GM23248 (cell line): ENCODE measurements around the gene CFC1B. TPM values are rescaled to one million over a fixed set of nuclear protein-coding genes. Genes with fewer than 3 reads are reported as not detected.
"Not testable (repeated sequence)": the region's sequence is repeated elsewhere in the genome, so short reads cannot be mapped to it uniquely, and the experiment has no call there.

ENCODE experiments used
- DNase-seq: peaks from one replicate; pipeline ENCODE4 v3.0.0-alpha.2; 2015
- H2AFZ ChIP-seq: fragments of 200-600 bp; sonication (generic); 2 replicates; pipeline ENCODE4 v1.6.1; 2016; ENCODE audit warnings: antibody characterized with exemption
- H3F3A ChIP-seq: fragments of 200-600 bp; sonication (generic); 2 replicates; pipeline ENCODE4 v1.6.1; 2016; ENCODE audit warnings: mild to moderate bottlenecking, antibody characterized with exemption, mixed run types; ENCODE audit not compliant: insufficient read depth
- H3K27ac ChIP-seq: fragments of 200-600 bp; sonication (generic); 2 replicates; pipeline ENCODE4 v1.5.1; 2016; ENCODE audit warnings: mild to moderate bottlenecking
- H3K27me3 ChIP-seq: fragments of 200-600 bp; sonication (generic); replicated peaks from 2 replicates; pipeline ENCODE4 v1.6.1; 2016; ENCODE audit warnings: mild to moderate bottlenecking; ENCODE audit not compliant: insufficient read depth
- H3K36me3 ChIP-seq: fragments of 200-600 bp; sonication (generic); 2 replicates; pipeline ENCODE4 v1.6.1; 2016; ENCODE audit warnings: low read depth, mild to moderate bottlenecking
- H3K4me1 ChIP-seq: fragments of 200-600 bp; sonication (generic); 2 replicates; pipeline ENCODE4 v1.6.1; 2016; ENCODE audit warnings: mild to moderate bottlenecking; ENCODE audit not compliant: insufficient read depth
- H3K4me2 ChIP-seq: fragments of 200-600 bp; sonication (generic); one replicate; pipeline ENCODE4 v1.6.1; 2016; ENCODE audit warnings: mild to moderate bottlenecking; ENCODE audit not compliant: unreplicated experiment
- H3K4me3 ChIP-seq: fragments of 200-600 bp; sonication (generic); 2 replicates; pipeline ENCODE4 v1.5.1; 2016; ENCODE audit warnings: mild to moderate bottlenecking
- H3K79me2 ChIP-seq: fragments of 200-600 bp; sonication (generic); 2 replicates; pipeline ENCODE4 v1.6.1; 2016; ENCODE audit warnings: mild to moderate bottlenecking; ENCODE audit not compliant: insufficient read depth
- H3K9ac ChIP-seq: fragments of 200-600 bp; sonication (generic); 2 replicates; pipeline ENCODE4 v1.6.1; 2016; ENCODE audit warnings: mild to moderate bottlenecking
- H3K9me2 ChIP-seq: fragments of 200-600 bp; sonication (generic); 2 replicates; pipeline ENCODE4 v1.6.1; 2016; ENCODE audit warnings: mixed run types, mild to moderate bottlenecking, moderate library complexity; ENCODE audit not compliant: insufficient read depth
- H3K9me3 ChIP-seq: fragments of 200-600 bp; sonication (generic); one replicate; pipeline ENCODE4 v1.6.1; 2017; ENCODE audit warnings: low read depth
- H4K20me1 ChIP-seq: fragments of 200-600 bp; sonication (generic); 2 replicates; pipeline ENCODE4 v1.6.0; 2016; ENCODE audit not compliant: insufficient read depth
- WGBS, 2 experiments: methylation state at CpG; one replicate each; pipeline ENCODE4 v1.1.6; 2015 to 2017; ENCODE audit warnings: low lambda C conversion rate in 2 of 2, low coverage in 1 of 2; ENCODE audit errors: missing lambda C conversion rate in 2 of 2; 5-methylcytosine and 5-hydroxymethylcytosine counted together
- in situ Hi-C: fragments of 300-500 bp; cut with MboI; formaldehyde crosslinking; loops from 2 replicates; pipeline ENCODE4 v1.15.0; 2020
- polyA plus RNA-seq: library from polyadenylated mRNA; unstranded; fragments of >200 nt; fragmentation: Nextera tagmentation; extraction: Ambion mirVana; gene quantifications from 2 replicates; pipeline ENCODE4 v1.2.1, GENCODE V29; 2016
- total RNA-seq: library from RNA; depleted of rRNA; stranded (reverse); fragments of >200 nt; shearing (Covaris generic); gene quantifications from 2 replicates; pipeline ENCODE4 v1.2.3, GENCODE V29; 2014; rRNA removed

CFC1B gene
- total RNA-seq (not detected in 2 replicates), polyA plus RNA-seq (not detected in 2 replicates)

DNA sequence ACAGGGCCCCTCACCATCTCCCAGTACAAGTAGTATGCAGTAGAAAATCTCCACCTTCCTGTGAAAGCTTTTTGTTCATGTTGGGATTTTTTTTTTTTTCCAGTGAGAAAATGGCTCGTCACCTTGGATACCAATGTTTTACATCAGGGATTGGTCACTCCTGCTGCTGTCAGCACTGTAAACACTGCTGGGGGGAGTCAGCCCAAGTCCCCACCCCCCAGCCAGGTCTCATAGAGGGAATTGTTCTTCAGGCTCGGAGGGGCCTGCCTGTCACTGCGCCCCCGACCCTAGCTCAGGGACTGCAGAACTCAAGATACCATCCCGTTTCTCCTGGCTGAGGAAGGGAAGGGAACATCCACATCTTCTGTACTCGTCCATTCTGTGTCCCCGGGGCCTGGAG, at the start of gene CFC1B:
TSS of gene CFC1B (plus strand) at position 231 of the 400 bp plus-strand sequence. CDS start 263 bp downstream, outside the sequence.
- H3K9ac ChIP-seq, H3K4me2 ChIP-seq, H3K36me3 ChIP-seq, H3F3A ChIP-seq, H3K79me2 ChIP-seq, H3K4me3 ChIP-seq, H3K9me2 ChIP-seq, DNase-seq, H3K27me3 ChIP-seq, H2AFZ ChIP-seq, H4K20me1 ChIP-seq, in situ Hi-C loops, H3K27ac ChIP-seq, H3K4me1 ChIP-seq, H3K9me3 ChIP-seq: not testable (repeated sequence)
- WGBS, 2 experiments, result no CpG with 5 or more reads among the region's 7 CpGs

DNA sequence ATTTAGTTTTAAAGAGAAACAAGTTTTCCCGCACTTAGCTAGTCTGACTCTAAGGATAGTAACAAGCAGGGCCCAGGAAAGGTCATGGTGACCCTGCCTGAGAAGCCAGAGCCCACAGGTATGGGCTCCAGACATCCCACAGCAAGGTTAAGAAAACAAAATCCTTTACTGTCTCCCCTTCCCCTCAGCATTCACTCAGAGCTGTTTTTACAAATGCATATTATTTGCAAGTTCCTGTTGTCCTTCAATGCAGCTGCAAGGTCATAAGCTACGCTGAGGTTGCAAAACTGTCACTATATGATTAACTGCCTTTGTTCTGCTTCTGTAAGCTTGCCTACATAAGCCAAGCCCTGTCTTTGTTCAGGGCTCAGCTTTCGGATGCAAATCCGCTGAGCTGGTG, 29.9 kb upstream of the CFC1B start:
- H3K4me1 ChIP-seq, H4K20me1 ChIP-seq, H3F3A ChIP-seq, H3K9ac ChIP-seq, H3K79me2 ChIP-seq, H3K4me2 ChIP-seq, H3K27me3 ChIP-seq, H3K27ac ChIP-seq, H3K4me3 ChIP-seq, H3K9me3 ChIP-seq, in situ Hi-C loops, H3K36me3 ChIP-seq, H2AFZ ChIP-seq, H3K9me2 ChIP-seq, DNase-seq: not testable (repeated sequence)
- 67 to 75% methylated on average over 2 to 3 of the region's 4 CpGs for WGBS, 2 experiments

DNA sequence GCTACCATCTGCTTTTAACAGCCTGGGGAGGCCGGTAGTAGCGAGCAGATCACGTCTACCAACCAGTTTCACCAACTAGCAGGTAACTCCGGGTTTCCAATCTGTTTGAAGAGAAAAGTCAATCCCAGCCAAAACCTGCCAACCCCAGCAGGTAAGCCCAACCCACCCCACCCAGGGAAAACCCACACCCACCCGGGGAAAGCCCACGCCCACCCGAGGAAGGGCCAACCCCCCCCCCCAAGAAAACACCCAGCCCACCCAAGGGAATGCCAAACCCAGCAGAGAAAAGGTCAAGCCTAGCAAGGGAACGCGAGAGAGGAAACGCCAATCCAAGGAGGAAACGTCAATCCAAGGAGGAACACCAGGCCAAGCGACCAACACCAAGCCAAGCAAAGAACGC, 11.8 kb upstream of the CFC1B start, which contains the start of gene POTEI:
TSS of gene POTEI (minus strand) at position 101 of the 400 bp plus-strand sequence. CDS start at position 8, 93 bp downstream.
- H3K4me3 ChIP-seq, H3K79me2 ChIP-seq, H3K4me2 ChIP-seq, H3K36me3 ChIP-seq, H3K27ac ChIP-seq, H3K9me2 ChIP-seq, H3K4me1 ChIP-seq, H3F3A ChIP-seq, DNase-seq, H2AFZ ChIP-seq, H3K27me3 ChIP-seq, in situ Hi-C loops, H4K20me1 ChIP-seq, H3K9ac ChIP-seq, H3K9me3 ChIP-seq: not testable (repeated sequence)
- WGBS, 2 experiments, result no CpG with 5 or more reads among the region's 13 CpGs

DNA sequence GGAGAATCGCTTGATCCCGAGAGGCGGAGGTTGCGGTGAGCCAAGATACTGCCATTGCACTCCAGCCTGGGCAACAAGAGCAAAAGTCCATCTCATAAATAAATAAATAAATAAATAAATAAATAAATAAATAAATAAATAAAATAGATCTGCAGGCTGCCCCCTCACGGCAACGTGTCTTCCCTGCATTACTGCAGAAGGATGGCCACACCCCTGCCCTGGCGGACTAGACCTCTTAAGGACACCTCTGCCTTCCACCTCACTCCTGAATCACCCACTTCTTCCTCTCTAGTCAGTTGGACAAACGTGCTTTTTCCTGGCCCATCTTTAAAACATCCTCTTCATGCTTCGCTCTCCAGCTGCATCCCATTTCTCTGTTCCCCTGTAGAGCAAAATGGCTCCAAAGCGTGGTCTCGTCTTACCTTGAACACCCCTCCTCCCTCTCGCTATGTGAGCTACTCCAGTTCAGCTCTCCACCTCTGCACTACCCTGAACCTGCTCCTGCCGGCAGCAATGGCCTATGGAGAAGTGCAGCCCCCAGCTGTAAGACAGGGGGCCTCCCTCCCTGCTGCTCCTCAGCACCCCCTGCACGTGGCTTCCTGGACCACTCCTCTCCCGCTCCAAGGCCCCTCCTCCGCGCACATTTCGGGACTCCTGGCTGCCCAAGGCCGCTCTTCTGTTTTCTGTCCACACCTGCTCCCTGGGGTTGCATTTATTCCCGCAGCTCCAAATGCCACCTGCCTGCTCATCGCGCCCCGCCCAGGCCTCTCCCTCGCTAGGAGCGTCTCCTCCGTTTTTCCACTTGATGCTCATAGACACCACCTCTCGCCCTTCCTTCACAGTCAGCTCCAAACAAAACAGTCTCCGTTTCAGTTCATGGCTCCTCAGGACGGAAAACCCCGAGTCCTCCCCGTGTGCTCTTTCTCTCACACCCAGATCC, 9.9 kb upstream of the CFC1B start:
- H3K36me3 ChIP-seq, DNase-seq, H3K9me2 ChIP-seq, in situ Hi-C loops, H4K20me1 ChIP-seq, H3K9me3 ChIP-seq, H2AFZ ChIP-seq, H3K27ac ChIP-seq, H3K79me2 ChIP-seq, H3K4me1 ChIP-seq, H3K4me3 ChIP-seq, H3K9ac ChIP-seq, H3F3A ChIP-seq, H3K27me3 ChIP-seq, H3K4me2 ChIP-seq: not testable (repeated sequence)
- WGBS, 2 experiments, result no CpG with 5 or more reads among the region's 31 CpGs

DNA sequence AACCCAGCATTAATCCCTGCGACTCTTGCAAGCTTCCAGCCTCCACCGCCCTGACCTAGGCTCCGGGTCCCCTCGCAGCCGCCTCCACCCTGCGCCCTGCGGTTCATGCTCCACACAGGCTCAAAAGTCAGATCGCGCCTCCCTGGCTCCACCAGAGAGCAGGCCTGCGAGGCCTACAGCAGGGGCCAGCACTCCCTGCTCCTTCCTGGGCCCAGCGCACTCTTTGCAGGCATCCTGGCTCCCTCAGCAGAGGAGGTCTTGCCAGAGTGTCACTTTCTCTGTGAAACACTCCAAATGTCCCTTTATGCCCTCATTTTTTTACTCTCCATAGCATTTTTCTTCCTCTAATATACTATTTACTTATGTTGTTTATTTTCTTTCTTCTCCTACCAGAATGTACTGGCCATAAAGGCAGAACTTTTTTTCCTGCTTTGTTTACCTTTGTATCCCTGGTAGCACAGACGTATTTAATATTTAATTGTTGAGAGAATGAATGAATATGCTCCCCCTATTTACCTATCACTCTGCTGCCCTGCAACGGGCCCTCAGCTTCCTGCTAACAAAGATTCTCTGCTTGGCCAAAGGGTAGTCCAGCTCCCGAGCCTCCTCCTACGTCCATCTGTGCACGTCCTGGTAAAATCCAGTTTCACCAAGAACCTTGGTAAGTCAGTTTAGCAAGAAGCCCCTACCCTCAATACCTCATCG, 9.1 kb upstream of the CFC1B start:
- H3K4me3 ChIP-seq, DNase-seq, H3K36me3 ChIP-seq, H3K4me2 ChIP-seq, H3K9me2 ChIP-seq, H3K4me1 ChIP-seq, H2AFZ ChIP-seq, H3K27me3 ChIP-seq, H4K20me1 ChIP-seq, H3K9ac ChIP-seq, in situ Hi-C loops, H3K27ac ChIP-seq, H3K79me2 ChIP-seq, H3K9me3 ChIP-seq, H3F3A ChIP-seq: not testable (repeated sequence)
- WGBS, 2 experiments, result 38 to 52% methylated on average over 4 to 5 of the region's 17 CpGs

DNA sequence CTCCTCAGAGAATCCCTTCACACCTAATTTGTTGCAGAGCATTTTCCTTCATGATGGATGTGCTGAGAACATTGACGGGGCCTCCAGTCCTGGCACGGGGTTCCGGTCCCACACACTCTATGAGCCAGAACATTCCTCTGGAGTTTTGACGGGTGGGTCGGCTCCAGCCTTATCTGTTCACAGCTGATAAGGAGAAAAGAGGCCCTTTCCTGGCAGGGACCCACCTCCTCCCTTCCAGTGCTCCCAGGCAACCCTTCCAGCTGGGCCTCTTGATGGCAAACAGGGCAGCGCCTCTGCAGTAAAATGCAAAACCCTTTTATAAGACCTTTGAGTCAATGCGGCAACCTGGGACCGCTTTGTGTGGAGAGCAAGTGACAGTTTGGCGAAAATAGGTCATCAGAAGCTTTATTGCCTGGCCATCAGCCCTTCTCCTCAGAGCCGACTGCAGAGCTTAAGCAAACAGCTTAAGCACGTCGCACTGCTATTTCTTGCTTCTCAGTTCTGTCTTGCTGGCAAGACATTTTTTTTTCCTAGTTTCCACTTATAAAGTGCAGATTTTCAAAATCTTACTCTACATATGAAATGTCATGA, 2.4 kb upstream of the CFC1B start:
- H3K9ac ChIP-seq, H3K27me3 ChIP-seq, H3K27ac ChIP-seq, H3K9me3 ChIP-seq, H3F3A ChIP-seq, H3K36me3 ChIP-seq, H3K4me1 ChIP-seq, H3K79me2 ChIP-seq, DNase-seq, H2AFZ ChIP-seq, H4K20me1 ChIP-seq, H3K4me2 ChIP-seq, H3K9me2 ChIP-seq, H3K4me3 ChIP-seq, in situ Hi-C loops: not testable (repeated sequence)
- no CpG with 5 or more reads among the region's 12 CpGs for WGBS, 2 experiments

DNA sequence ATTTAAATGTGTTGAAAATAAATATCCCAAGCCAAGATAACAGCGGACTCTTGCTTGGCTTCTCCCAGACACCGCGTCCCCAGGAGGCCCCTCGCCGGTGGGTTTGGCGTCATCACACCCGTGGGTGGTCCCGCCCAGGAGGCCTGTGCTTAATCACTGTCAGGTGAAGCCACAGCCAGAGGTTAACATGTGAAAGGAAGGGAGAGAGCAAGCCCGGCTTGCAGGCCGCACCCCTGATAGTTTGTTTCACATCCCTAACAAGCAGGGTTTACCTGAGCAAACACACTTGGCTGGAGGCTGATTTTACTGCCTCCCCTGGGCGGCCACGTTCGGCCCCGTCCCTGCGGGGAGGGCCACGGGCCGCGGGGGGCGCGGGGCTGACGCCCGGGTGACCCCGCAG, 1.4 kb downstream of the CFC1B start:
- H3K36me3 ChIP-seq, H4K20me1 ChIP-seq, H3K9ac ChIP-seq, H3K27me3 ChIP-seq, DNase-seq, H3K4me3 ChIP-seq, H3K4me1 ChIP-seq, H3K27ac ChIP-seq, H3K9me2 ChIP-seq, in situ Hi-C loops, H3K79me2 ChIP-seq, H3K4me2 ChIP-seq, H3K9me3 ChIP-seq, H2AFZ ChIP-seq, H3F3A ChIP-seq: not testable (repeated sequence)
- no CpG with 5 or more reads among the region's 23 CpGs for WGBS, 2 experiments
